Suprapubic skin (tissue), 4 donors: ENCODE measurements around the gene SGCD. TPM values are rescaled to one million over a fixed set of nuclear protein-coding genes. Genes with fewer than 3 reads are reported as not detected.

Experiments used
- DNase-seq, 2 donors: peaks; one replicate each; pipeline ENCODE4 v3.0.0-alpha.2; 2019; ENCODE audit warnings: low spot score in 2 of 2
- H3K27ac ChIP-seq: fragments of 200-600 bp; sonication (generic); one replicate; pipeline ENCODE4 v1.5.1; 2019
- H3K27me3 ChIP-seq: fragments of 200-600 bp; sonication (generic); one replicate; pipeline ENCODE4 v1.5.1; 2019
- H3K36me3 ChIP-seq: fragments of 200-600 bp; sonication (generic); one replicate; pipeline ENCODE4 v1.5.1; 2019
- H3K4me1 ChIP-seq: fragments of 200-600 bp; sonication (generic); one replicate; pipeline ENCODE4 v1.5.1; 2019
- H3K4me3 ChIP-seq: fragments of 200-600 bp; sonication (generic); one replicate; pipeline ENCODE4 v1.5.1; 2019; ENCODE audit warnings: mild to moderate bottlenecking
- H3K9me3 ChIP-seq: fragments of 200-600 bp; sonication (generic); one replicate; pipeline ENCODE4 v1.5.1; 2019
- CTCF ChIP-seq, 2 donors: fragments of 200-600 bp in 1 of 2; fragments of 450-650 bp in 1 of 2; sonication (generic) in 1 of 2; IDR thresholded peaks; one replicate each; pipeline ENCODE4 v1.5.1; 2016 to 2019; ENCODE audit warnings: antibody characterized with exemption in 2 of 2, mild to moderate bottlenecking in 1 of 2, moderate library complexity in 1 of 2
- EP300 ChIP-seq: sonication (generic); formaldehyde crosslinking; IDR thresholded peaks from one replicate; pipeline ENCODE4 v1.6.1; 2017; ENCODE audit warnings: antibody characterized with exemption
- POLR2A ChIP-seq, 2 donors: fragments of 450-650 bp; IDR thresholded peaks; one replicate each; pipeline ENCODE4 v1.6.1; 2017; ENCODE audit warnings: antibody characterized with exemption in 2 of 2, mild to moderate bottlenecking in 2 of 2, moderate library complexity in 2 of 2
- POLR2AphosphoS5 ChIP-seq, 3 donors: sonication (generic); formaldehyde crosslinking; IDR thresholded peaks; one replicate each; pipeline ENCODE4 v1.6.1; 2017; ENCODE audit warnings: antibody characterized with exemption in 3 of 3
- WGBS: methylation state at CpG from one replicate; pipeline ENCODE4 v1.1.5; 2018; 5-methylcytosine and 5-hydroxymethylcytosine counted together
- total RNA-seq, 4 donors: library from RNA; depleted of rRNA; stranded (reverse); fragments of >200 nt; gene quantifications; one replicate each; pipeline ENCODE4 v1.1.0, GENCODE V29; 2016

Gene SGCD
- total RNA-seq, 4 donors from 2014 or later = 1.2 to 5.7 (median 3.9) TPM

GRCh38 chr5:156329171-156329611 lies 2.2 kb downstream of the SGCD start:
- no peak overlapping the region for H3K27ac ChIP-seq

GRCh38 chr5:156330141-156330870 lies 3.3 kb downstream of the SGCD start:
- H3K4me3 ChIP-seq = no peak overlapping the region
- TF ChIP-seq EP300 = no peak
- no peak for TF ChIP-seq POLR2A (IDR thresholded peaks at IDR 0.05)
- H3K27me3 ChIP-seq = no peaks in the 10 kb centered on the region
- H3K36me3 ChIP-seq = no peaks in the 10 kb centered on the region
- H3K4me1 ChIP-seq = no peaks in the 10 kb centered on the region
- no peak for DNase-seq
- 85% methylated on average over 7 of the region's 7 CpGs for WGBS
- no peak overlapping the region for H3K27ac ChIP-seq
- H3K9me3 ChIP-seq = no peaks in the 10 kb centered on the region

More at GRCh38 chr5:156329171-156329611, 2.2 kb downstream of the SGCD start:
- no peak for DNase-seq
- Histone ChIP-seq H3K4me3 (no peak overlapping the region), H3K36me3 (no peaks in the 10 kb centered on the region), H3K27me3 (no peaks in the 10 kb centered on the region), H3K9me3 (no peaks in the 10 kb centered on the region), H3K4me1 (no peaks in the 10 kb centered on the region)
- 87% methylated on average over 3 of the region's 3 CpGs for WGBS
- TF ChIP-seq CTCF (IDR thresholded peaks at IDR 0.05) (no peak), POLR2A (IDR thresholded peaks at IDR 0.05) (no peak), POLR2AphosphoS5 (IDR thresholded peaks at IDR 0.05) (no peak), EP300 (no peak)

GRCh38 chr5:156331181-156331580 lies 4.2 kb downstream of the SGCD start:
- Histone ChIP-seq H3K36me3 (no peaks in the 10 kb centered on the region), H3K27ac (no peak overlapping the region), H3K27me3 (no peaks in the 10 kb centered on the region), H3K4me3 (no peak overlapping the region), H3K9me3 (no peaks in the 10 kb centered on the region), H3K4me1 (no peaks in the 10 kb centered on the region)
- no peak for DNase-seq
- TF ChIP-seq POLR2AphosphoS5 (IDR thresholded peaks at IDR 0.05) = no peak
- no peak for TF ChIP-seq EP300
- no peak for TF ChIP-seq CTCF (IDR thresholded peaks at IDR 0.05)
- no peak for TF ChIP-seq POLR2A (IDR thresholded peaks at IDR 0.05)
- 84% methylated on average over 1 of the region's 1 CpG for WGBS

- no peaks in the 10 kb centered on the region for H3K27me3 ChIP-seq
- no peaks in the 10 kb centered on the region for H3K4me1 ChIP-seq
- H3K9me3 ChIP-seq = no peaks in the 10 kb centered on the region
- no peak for DNase-seq
- 96% methylated on average over 6 of the region's 6 CpGs for WGBS
- TF ChIP-seq POLR2A (IDR thresholded peaks at IDR 0.05) = no peak
- TF ChIP-seq EP300 = no peak
- no peak for TF ChIP-seq CTCF (IDR thresholded peaks at IDR 0.05)
- no peak overlapping the region for H3K4me3 ChIP-seq
- H3K27ac ChIP-seq = no peak overlapping the region
- H3K36me3 ChIP-seq = no peaks in the 10 kb centered on the region
Observed at GRCh38 chr5:156331845-156332244, 4.9 kb downstream of the SGCD start.

GRCh38 chr5:156332245-156332644 lies 5.3 kb downstream of the SGCD start:
- WGBS = 47% methylated on average over 2 of the region's 2 CpGs
- H3K27me3 ChIP-seq = no peaks in the 10 kb centered on the region
- no peaks in the 10 kb centered on the region for H3K9me3 ChIP-seq
- no peak overlapping the region for H3K27ac ChIP-seq
- no peak for DNase-seq
- TF ChIP-seq EP300 (no peak), CTCF (IDR thresholded peaks at IDR 0.05) (no peak), POLR2A (IDR thresholded peaks at IDR 0.05) (no peak), POLR2AphosphoS5 (IDR thresholded peaks at IDR 0.05) (no peak)
- H3K4me1 ChIP-seq = no peaks in the 10 kb centered on the region
- H3K36me3 ChIP-seq = no peaks in the 10 kb centered on the region
- H3K4me3 ChIP-seq = no peak overlapping the region
